NB4 (cell line): Measurements from ENCODE around the gene STX1B.

Experiments used
- DNase-seq: peaks from one replicate; pipeline ENCODE4 v3.0.0; 2010; ENCODE audit warnings: low read depth
- H3K4me3 ChIP-seq: one replicate; pipeline ENCODE4 v1.5.1; 2011; ENCODE audit warnings: mild to moderate bottlenecking, low read depth, low read length, moderate library complexity
- CTCF ChIP-seq: IDR thresholded peaks from one replicate; pipeline ENCODE4 v1.5.1; 2012; ENCODE audit warnings: low read depth, low read length
- MAX ChIP-seq: IDR thresholded peaks from 2 replicates; pipeline ENCODE4 v1.6.1; 2011; ENCODE audit warnings: low read depth, low read length
- MYC ChIP-seq: IDR thresholded peaks from 2 replicates; pipeline ENCODE4 v1.6.1; 2011; ENCODE audit warnings: low read depth, low read length
- POLR2A ChIP-seq: IDR thresholded peaks from 2 replicates; pipeline ENCODE4 v1.6.1; 2011; ENCODE audit warnings: mild to moderate bottlenecking; ENCODE audit not compliant: insufficient read length; ENCODE audit errors: extremely low read depth

The STX1B gene

GRCh38 chr16:30954993-30955392 is 55.4 kb downstream of the STX1B start:
- no peak for DNase-seq
- TF ChIP-seq POLR2A (no peak), MYC (no peak), MAX (no peak), CTCF (no peak)
- H3K4me3 ChIP-seq = no peak overlapping the region

GRCh38 chr16:30953511-30954124 is 56.8 kb downstream of the STX1B start:
- peak; percentile 86 for DNase-seq
- no peak overlapping the region for H3K4me3 ChIP-seq

GRCh38 chr16:30953111-30953510 is 57.3 kb downstream of the STX1B start:
- no peak for DNase-seq
- TF ChIP-seq MAX (no peak), POLR2A (no peak), MYC (no peak), CTCF (no peak)
- no peak overlapping the region for H3K4me3 ChIP-seq

More at GRCh38 chr16:30953511-30954124, 56.8 kb downstream of the STX1B start:
- TF ChIP-seq CTCF (peak; percentile 78), MAX (no peak), MYC (no peak)

- TF ChIP-seq CTCF = no peak
- no peak for TF ChIP-seq POLR2A
- no peak for TF ChIP-seq MAX
- no peak for TF ChIP-seq MYC
- H3K4me3 ChIP-seq = no peak overlapping the region
- no peak for DNase-seq
Observed at GRCh38 chr16:30951750-30952149, 58.7 kb downstream of the STX1B start.

GRCh38 chr16:30951193-30951592 is 59.2 kb downstream of the STX1B start:
- H3K4me3 ChIP-seq = no peak overlapping the region
- no peak for DNase-seq
- TF ChIP-seq CTCF = no peak
- no peak for TF ChIP-seq MAX
- no peak for TF ChIP-seq MYC
